IPS-NIHi11 (cell line): ENCODE measurements around the gene PPP6R1.

ENCODE experiments used
- DNase-seq: peaks from one replicate; pipeline ENCODE4 v3.0.0; 2012; ENCODE audit warnings: mixed read lengths, low spot score

The PPP6R1 gene

DNA sequence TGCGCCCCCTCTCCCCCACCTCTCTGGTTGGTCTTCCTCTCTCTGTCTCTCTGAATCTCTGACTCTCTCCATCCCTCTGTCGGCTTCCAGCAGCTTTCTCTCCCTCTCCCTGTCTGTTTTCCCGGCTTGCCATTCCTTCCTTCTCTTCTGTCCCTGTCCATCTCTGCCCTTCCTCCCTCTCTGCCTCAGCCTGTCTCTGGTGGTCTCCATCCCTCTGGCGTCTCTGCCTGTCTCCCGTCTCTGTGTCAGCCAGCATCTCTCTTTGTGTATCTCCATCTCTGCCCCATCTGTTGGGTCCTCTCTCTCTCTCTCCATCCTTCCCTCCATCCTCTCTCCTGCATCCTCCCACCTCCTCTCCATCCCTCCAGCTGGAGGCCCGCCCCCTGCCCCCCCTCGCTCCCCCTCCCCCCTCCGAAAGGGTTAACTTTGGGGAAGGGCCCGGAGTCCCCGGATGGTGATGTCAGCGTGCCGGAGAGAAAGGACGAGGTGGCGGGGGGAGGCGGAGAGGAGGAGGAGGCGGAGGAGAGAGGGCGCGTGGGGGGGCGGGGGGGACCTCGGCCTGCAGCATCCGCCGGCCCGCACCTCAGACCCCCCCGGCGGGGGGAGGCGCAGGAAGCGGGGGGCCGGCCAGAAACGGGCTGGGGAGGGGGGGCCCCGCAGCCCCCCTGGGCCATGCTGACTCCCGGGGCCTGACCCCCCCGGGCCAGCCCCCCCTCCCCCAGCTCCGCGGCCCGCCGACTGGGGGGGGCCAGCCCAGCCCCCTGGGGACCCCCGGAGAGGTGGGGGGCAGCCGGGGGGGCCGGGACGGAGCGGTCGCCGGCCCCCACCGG lies 24.9 kb upstream of the PPP6R1 start, which contains the start of gene BRSK1:
Gene BRSK1 (plus strand): TSS at position 450 of the 830 bp plus-strand sequence. CDS start 446 bp downstream, outside the sequence.
- peak; percentile 85 for DNase-seq

GRCh38 chr19:55279770-55280643 lies 21.2 kb upstream of the PPP6R1 start, which contains the start of gene HSPBP1:
TSS of gene HSPBP1 (minus strand) at chr19:55280110. CDS start at chr19:55279608, 502 bp downstream.
- DNase-seq = peak; percentile 90

GRCh38 chr19:55279340-55279739 lies 20.5 kb upstream of the PPP6R1 start:
- no peak for DNase-seq

DNA sequence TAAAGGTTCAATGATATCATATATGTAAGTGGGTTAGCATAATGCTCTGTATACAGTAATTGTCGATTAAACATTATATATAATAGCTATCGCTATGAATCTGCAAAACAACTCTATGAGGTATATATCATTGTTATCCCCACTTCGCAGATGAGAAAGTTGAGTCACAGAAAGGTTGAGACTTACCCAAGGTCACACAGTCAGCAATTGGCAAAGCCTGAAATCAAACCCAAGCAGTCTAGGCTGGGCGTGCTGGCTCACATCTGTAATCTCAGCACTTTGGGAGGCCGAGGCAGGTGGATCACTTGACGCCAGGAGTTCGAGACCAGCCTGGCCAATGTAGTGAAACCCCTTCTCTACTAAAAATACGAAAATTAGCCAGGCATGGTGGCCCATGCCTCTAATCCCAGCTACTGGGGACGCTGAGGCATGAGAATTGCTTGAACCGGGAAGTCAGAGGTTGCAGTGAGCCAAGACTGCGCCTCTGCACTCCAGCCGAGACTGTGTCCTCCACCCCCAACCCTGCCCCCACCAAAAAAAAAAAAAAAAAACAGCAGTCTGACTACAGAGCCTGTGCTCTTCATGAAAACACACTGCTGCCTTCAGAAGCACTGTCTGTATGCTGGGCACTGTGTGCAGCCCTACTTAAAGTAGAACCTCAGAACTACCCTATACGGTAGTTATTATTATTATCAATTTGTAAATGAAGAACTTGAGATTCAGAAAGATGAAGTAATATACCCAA lies 19.7 kb upstream of the PPP6R1 start:
- DNase-seq = no peak

GRCh38 chr19:55277494-55277893 lies 18.7 kb upstream of the PPP6R1 start:
- DNase-seq = no peak

DNA sequence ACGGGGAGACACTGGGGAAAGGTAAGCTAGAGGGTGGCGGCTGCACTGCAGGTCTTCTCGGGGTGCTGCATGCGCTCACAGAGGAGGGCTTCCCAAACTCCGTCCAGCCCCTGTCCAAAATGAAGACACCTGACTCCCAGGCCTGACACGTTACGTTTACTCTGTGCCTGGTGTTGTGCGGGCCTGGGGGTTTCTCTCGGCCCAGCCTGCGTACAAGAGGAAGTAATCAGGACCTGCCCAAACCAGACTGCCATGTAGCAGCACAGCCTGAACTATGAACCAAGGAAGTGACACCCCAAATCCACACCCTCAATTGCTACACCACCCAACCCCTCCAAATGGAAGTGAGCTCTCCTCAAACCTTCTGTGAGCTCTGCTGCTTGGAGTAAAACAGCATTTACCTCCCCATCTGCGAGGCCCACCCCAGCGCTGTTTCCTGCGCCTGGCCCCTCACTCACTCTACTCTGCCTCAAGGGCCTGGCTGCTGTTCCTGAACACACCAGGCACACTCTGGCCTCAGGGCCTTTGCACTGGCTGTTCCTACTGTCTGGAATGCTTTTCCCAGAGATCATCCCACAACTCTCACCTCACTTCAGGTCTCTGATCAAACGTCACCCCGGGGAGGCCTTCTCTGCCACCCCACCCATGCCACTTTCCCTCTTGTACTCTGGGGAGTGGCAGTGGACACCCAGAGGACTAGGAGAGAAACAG lies 18.1 kb upstream of the PPP6R1 start:
- DNase-seq = no peak

- DNase-seq = no peak
Observed at GRCh38 chr19:55275851-55276719, 17.3 kb upstream of the PPP6R1 start.

- DNase-seq = no peak
Observed at GRCh38 chr19:55273978-55274707, 15.3 kb upstream of the PPP6R1 start.

DNA sequence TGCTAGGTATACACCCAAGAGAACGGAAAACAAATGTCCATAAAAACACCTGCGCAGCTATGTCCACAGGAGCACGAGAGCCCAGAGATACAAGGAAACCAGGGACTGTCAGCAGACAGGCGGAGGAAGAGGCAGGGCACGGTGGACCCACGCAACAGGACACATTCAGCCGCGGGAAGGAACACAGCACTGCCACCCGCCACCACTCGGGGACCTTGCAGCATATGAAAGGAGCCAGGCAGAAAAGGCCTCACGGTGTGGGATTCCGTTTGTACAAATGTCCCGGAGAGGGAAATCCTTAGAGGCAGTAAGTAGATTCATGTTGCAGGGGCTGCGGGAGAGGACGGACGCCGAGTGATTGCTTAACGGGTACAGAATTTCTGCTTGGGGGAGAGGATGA lies 13.3 kb upstream of the PPP6R1 start:
- no peak for DNase-seq

DNA sequence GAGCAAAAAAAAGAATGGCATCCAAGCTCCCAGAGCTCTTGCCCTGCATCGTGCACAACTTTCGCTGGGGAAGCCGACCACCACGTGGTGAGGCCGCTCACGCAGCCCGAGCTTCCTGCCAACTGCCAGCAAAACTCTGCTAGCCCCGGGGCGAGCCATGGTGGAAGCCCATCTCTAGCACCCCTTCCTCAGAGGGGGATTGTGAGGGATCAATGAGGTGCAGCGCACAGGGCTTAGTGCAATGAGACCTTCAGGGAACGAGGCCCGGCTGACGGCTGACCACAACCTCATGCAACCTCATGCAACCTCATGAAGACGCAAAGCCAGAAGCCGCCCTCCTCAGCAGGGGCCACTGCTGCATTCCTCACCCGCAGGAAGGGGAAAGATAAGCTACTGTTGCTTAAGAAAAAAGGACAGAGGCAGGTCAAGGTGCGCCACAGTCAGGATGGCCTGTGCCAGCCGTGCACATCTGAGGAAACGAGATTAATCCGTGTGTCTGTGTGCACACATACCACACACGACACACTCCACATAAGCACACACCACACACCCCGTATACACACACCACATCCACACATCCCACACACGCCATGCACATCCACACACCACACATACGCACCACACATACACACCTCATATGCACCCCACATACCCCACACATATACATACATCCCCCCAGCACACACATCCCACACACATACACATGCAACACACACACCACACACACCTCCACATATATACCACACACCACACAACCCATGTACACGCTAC lies 11.5 kb upstream of the PPP6R1 start:
- no peak for DNase-seq

DNA sequence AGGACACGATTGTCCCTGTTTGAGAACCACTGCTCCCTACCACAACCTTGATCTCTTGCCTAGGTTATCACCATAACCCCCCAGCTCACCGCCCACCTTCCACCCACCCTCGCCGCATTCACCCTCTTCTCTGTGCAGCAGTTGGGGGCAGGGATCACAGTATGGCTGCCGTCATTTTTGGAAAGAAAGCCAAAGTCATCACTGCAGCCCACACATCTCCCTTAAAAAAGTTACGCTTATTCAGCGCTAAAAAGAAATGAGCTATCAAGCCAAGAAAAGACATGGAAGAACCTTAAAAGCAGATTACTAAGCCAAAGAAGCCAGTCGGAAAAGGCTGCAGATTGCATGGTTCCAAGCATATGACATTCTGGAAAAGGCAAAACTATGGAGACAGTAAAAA lies 10.5 kb upstream of the PPP6R1 start:
- DNase-seq = no peak

GRCh38 chr19:55266840-55267239 lies 8.0 kb upstream of the PPP6R1 start:
- no peak for DNase-seq

DNA sequence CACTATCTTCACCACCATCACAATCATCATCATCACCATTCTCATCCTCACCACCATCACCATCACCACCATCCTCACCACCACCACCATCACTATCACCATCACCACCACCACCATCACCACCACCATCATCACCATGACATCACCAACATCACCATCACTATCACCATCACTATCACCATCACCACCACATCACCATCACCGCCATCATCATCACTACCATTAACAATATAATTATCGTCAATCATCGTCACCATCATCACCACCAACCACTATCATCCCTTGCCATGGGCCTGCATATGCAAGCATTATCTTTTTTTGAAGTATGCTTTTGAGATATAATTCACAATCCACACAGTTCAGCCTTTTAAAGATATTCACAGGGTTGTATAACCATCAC lies 7.6 kb upstream of the PPP6R1 start:
- DNase-seq = no peak

- DNase-seq = no peak
Observed at GRCh38 chr19:55265723-55266386, 7.0 kb upstream of the PPP6R1 start.

DNA sequence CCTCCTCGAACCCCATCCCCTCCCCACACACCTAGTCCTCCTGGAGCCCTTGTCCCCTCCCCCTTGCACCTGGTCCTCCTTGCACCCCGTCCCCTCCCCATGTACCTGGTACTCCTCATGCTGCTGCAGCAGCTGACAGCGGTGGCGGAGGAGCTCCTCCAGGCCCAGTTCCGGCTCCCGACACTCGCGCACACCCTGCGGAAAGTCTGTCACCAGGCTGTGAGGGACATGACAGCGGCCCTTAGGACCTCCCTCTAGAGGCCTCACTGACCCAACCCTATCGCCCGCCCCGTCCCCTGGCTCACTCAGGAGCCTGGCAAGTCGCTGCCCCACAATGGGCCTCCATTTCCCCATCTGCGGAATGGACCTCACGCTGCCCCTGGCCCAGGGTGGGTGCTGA lies 6.4 kb upstream of the PPP6R1 start:
- no peak for DNase-seq

- DNase-seq = no peak
Observed at GRCh38 chr19:55264531-55264930, 5.7 kb upstream of the PPP6R1 start.

- no peak for DNase-seq
Observed at GRCh38 chr19:55262359-55262758, 3.5 kb upstream of the PPP6R1 start.

GRCh38 chr19:55261671-55262126 lies 2.9 kb upstream of the PPP6R1 start:
- peak; percentile 56 for DNase-seq
